GM12873 (cell line): ENCODE measurements around the gene GRIN2A.

Experiments used
- CTCF ChIP-seq: IDR thresholded peaks from 2 replicates; pipeline ENCODE4 v1.5.1; 2012; ENCODE audit warnings: low read depth, mild to moderate bottlenecking, moderate library complexity, low read length, control low read depth; ENCODE audit not compliant: insufficient read depth; ENCODE audit errors: missing control alignments

The GRIN2A gene

GRCh38 chr16:9824200-9825068, 357.8 kb downstream of the GRIN2A start:
- TF ChIP-seq CTCF: no peak

GRCh38 chr16:9823510-9823909, 358.7 kb downstream of the GRIN2A start:
- TF ChIP-seq CTCF: no peak

- no peak for TF ChIP-seq CTCF
Observed at GRCh38 chr16:9821970-9822369, 360.3 kb downstream of the GRIN2A start.

GRCh38 chr16:9821331-9821730, 360.9 kb downstream of the GRIN2A start:
- TF ChIP-seq CTCF: no peak

- TF ChIP-seq CTCF: no peak
Observed at GRCh38 chr16:9820476-9821246, 361.6 kb downstream of the GRIN2A start.

GRCh38 chr16:9818702-9819101, 363.5 kb downstream of the GRIN2A start:
- no peak for TF ChIP-seq CTCF

- TF ChIP-seq CTCF: no peak
Observed at GRCh38 chr16:9817586-9817985, 364.6 kb downstream of the GRIN2A start.
